GM12873 (cell line): ENCODE data around the gene TNF.

ENCODE experiments used
- CTCF ChIP-seq: IDR thresholded peaks from 2 replicates; pipeline ENCODE4 v1.5.1; 2012; ENCODE audit warnings: low read depth, mild to moderate bottlenecking, moderate library complexity, low read length, control low read depth; ENCODE audit not compliant: insufficient read depth; ENCODE audit errors: missing control alignments

The TNF gene

DNA sequence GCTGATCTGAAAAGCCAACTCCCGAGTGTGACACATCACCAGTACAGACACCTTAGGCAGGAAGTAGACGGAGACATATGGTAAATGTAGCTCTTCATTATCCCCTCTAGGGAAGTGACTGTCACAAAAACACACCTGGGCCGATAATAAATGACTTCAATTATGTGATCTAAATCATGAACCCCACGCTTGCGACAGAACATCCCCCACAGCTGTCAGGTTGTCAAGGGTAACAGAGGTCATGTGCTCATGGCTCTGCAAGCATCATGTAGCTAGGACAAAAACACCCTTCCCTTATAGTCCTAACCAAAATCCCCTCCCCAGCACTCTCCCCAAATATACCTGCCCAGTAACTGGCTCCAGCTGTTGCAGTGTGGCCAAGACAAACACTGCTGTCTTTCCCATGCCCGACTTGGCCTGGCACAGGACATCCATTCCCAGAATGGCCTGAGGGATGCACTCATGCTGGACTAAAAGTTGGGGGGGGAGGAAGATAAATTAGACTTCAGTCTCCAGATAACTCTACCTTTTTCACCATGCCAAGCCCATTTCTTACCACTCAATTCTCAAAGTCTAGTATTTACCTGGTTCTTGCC, 36.5 kb upstream of the TNF start:
- no peak for TF ChIP-seq CTCF

DNA sequence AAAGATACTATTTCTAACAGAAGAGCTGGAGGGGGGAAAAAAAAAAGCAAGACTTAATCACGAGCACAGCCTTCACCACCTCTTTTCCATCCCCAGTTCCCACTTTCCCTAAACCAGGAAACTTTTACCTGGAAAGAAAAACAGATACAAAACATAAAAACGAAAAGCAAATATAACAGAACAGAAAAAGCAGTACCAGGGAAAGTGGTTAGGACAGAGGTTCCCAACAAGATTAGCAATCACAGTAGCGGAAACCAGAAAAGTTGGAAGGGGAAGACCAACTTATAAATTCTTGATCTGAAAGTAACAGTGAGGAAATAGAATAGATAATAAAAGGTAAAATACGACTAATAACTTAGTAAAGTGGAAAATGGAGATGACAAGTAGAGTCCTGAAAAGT, 34.7 kb upstream of the TNF start:
- TF ChIP-seq CTCF = no peak

GRCh38 chr6:31541059-31541657, 34.2 kb upstream of the TNF start:
- no peak for TF ChIP-seq CTCF

DNA sequence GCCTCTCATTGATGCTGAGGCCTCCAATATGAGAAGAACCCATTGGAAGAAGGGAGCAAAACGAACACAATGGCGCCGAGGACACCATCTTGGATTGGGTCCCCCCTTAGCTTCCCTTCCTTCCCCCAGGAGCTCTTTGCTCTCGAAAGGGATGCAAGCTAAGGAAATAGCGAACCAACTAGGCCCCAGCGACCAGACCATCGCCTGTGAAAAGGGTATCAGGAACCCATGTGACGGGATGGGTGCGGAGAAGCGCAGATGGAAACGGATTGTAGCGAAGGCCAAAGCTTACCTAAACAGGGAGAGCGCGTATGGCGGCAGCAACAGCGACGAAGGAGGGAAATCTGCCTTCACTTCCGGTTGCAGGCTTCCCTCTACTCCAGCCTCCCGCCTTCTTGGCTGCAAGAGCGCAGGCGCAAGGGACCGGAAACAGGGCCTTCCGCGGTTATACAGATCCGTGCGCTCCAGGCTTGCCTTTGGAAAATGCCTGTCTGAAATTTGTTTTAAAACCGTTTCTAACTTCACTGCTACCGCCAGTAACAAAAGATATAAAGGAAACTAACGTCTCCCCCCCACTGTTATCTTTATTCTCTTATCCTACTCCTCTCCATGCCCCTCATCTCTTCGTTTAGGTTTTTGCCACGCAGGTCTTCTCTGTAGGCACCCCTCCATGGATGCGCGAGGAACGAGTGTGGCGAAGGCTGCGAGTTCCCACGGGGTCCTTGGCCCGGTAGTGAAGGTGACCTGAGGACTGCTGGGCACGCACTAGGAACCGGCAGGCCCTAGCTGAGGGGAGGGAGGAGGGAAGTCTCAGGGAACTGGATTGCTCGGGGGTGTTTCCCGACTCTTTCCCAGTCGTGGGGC, 33.5 kb upstream of the TNF start, which contains the start of gene DDX39B:
TSS of gene DDX39B (minus strand) at position 346 of the 864 bp plus-strand sequence. CDS start 1,471 bp downstream, outside the sequence.
- TF ChIP-seq CTCF = no peak

GRCh38 chr6:31543639-31544038, 31.7 kb upstream of the TNF start:
- no peak for TF ChIP-seq CTCF

- TF ChIP-seq CTCF = no peak
Observed at GRCh38 chr6:31544676-31545075, 30.7 kb upstream of the TNF start.

GRCh38 chr6:31545291-31545690, 30.1 kb upstream of the TNF start:
- TF ChIP-seq CTCF = no peak
